IMR-90 (cell line): ENCODE data around the gene CEACAM7. TPM values are rescaled to one million over a fixed set of nuclear protein-coding genes. Genes with fewer than 3 reads are reported as not detected.

ENCODE experiments used
- ATAC-seq: fragments of 200-7000 bp; cut with Tn5 transposase; 2 replicates; pipeline ENCODE4 v1.9.1; 2020; ENCODE audit warnings: low read depth, mild to moderate bottlenecking, moderate library complexity
- BruUV-seq: library from RNA; stranded (reverse); fragments of 400-500 nt; replicated peaks from 2 replicates; lab custom pipeline; 2021; lab: Mats Ljungman, UMichigan
- CTCF ChIA-PET: fragments of 300-600 bp; formaldehyde crosslinking; extraction: SDS; loops from one replicate; lab custom pipeline; 2021; ENCODE audit warnings: antibody characterized with exemption; lab: Yijun Ruan, JAX
- POLR2A ChIA-PET: fragments of 300-600 bp; sonication (Branson Sonifier 250); formaldehyde crosslinking; loops from one replicate; lab custom pipeline; 2022; ENCODE audit warnings: antibody characterized with exemption; ENCODE audit not compliant: unreplicated experiment; lab: Charles Lee
- DNase-seq: peaks from one replicate; pipeline ENCODE4 v3.0.0; 2013
- H2AFZ ChIP-seq: replicated peaks from 2 replicates; pipeline ENCODE3; 2013; ENCODE audit warnings: low read length, mild to moderate bottlenecking; ENCODE audit not compliant: poor library complexity
- H2AK5ac ChIP-seq: 2 replicates; pipeline ENCODE4 v1.6.1; 2013; ENCODE audit warnings: low read depth, low read length, inconsistent platforms
- H2AK9ac ChIP-seq: replicated peaks from 2 replicates; pipeline ENCODE3; 2013; ENCODE audit warnings: mild to moderate bottlenecking, low read depth, low read length, moderate library complexity; ENCODE audit not compliant: poor library complexity
- H2BK120ac ChIP-seq: 2 replicates; pipeline ENCODE4 v1.6.1; 2013; ENCODE audit warnings: low read depth, low read length, inconsistent platforms
- H2BK15ac ChIP-seq: 3 replicates; pipeline ENCODE4 v1.6.1; 2013; ENCODE audit warnings: low read depth, low read length, inconsistent platforms
- H2BK20ac ChIP-seq: 2 replicates; pipeline ENCODE4 v1.6.1; 2013; ENCODE audit warnings: low read depth, mild to moderate bottlenecking, inconsistent platforms, low read length, moderate library complexity
- H2BK5ac ChIP-seq: 2 replicates; pipeline ENCODE4 v1.6.1; 2013; ENCODE audit warnings: mild to moderate bottlenecking, low read depth, low read length, inconsistent platforms; ENCODE audit not compliant: poor library complexity, severe bottlenecking
- H3K14ac ChIP-seq: replicated peaks from 2 replicates; pipeline ENCODE4 v1.6.1; 2013; ENCODE audit warnings: low read depth, low read length, inconsistent platforms
- H3K18ac ChIP-seq: 2 replicates; pipeline ENCODE4 v1.6.1; 2013; ENCODE audit warnings: low read depth, low read length, control low read depth
- H3K23ac ChIP-seq: 2 replicates; pipeline ENCODE4 v1.6.1; 2013; ENCODE audit warnings: low read depth, low read length, inconsistent platforms
- H3K27ac ChIP-seq: 2 replicates; pipeline ENCODE4 v1.5.1; 2013; ENCODE audit warnings: mild to moderate bottlenecking, control low read depth, low read length; ENCODE audit not compliant: insufficient read depth
- H3K27me3 ChIP-seq: 2 replicates; pipeline ENCODE4 v1.6.1; 2013; ENCODE audit warnings: low read length; ENCODE audit not compliant: control insufficient read depth, insufficient read depth
- H3K36me3 ChIP-seq: 2 replicates; pipeline ENCODE4 v1.6.1; 2013; ENCODE audit warnings: low read length, mixed read lengths; ENCODE audit not compliant: control insufficient read depth, insufficient read depth
- H3K4ac ChIP-seq: 2 replicates; pipeline ENCODE4 v1.6.1; 2013; ENCODE audit warnings: low read depth, low read length, inconsistent platforms
- H3K4me1 ChIP-seq: 2 replicates; pipeline ENCODE4 v1.6.1; 2013; ENCODE audit warnings: low read length, mixed read lengths; ENCODE audit not compliant: control insufficient read depth, insufficient read depth
- H3K4me2 ChIP-seq: 2 replicates; pipeline ENCODE4 v1.6.1; 2013; ENCODE audit warnings: low read depth, mild to moderate bottlenecking, control low read depth, low read length, moderate library complexity
- H3K4me3 ChIP-seq: 2 replicates; pipeline ENCODE4 v1.5.1; 2013; ENCODE audit warnings: low read depth, mild to moderate bottlenecking, control low read depth, low read length, moderate library complexity; ENCODE audit not compliant: insufficient read depth
- H3K56ac ChIP-seq: 2 replicates; pipeline ENCODE4 v1.6.1; 2013; ENCODE audit warnings: low read length, inconsistent platforms; ENCODE audit not compliant: insufficient read depth; ENCODE audit errors: extremely low read depth
- H3K79me1 ChIP-seq, 2 experiments: 2 replicates each; pipeline ENCODE4 v1.6.1; 2013; ENCODE audit warnings: low read length in 2 of 2, inconsistent platforms in 1 of 2, low read depth in 1 of 2
- H3K9ac ChIP-seq: 2 replicates; pipeline ENCODE4 v1.6.1; 2013; ENCODE audit warnings: low read depth, low read length, control low read depth
- H3K9me1 ChIP-seq: 2 replicates; pipeline ENCODE4 v1.6.1; 2013; ENCODE audit warnings: low read length, inconsistent platforms; ENCODE audit not compliant: insufficient read depth
- H3K9me3 ChIP-seq: 2 replicates; pipeline ENCODE4 v1.6.1; 2013; ENCODE audit warnings: low read length; ENCODE audit not compliant: control insufficient read depth, insufficient read depth
- H4K20me1 ChIP-seq: 2 replicates; pipeline ENCODE4 v1.6.1; 2013; ENCODE audit warnings: low read length, inconsistent platforms; ENCODE audit not compliant: insufficient read depth
- H4K5ac ChIP-seq: 2 replicates; pipeline ENCODE4 v1.6.1; 2013; ENCODE audit warnings: mild to moderate bottlenecking, low read depth, low read length, control low read depth
- H4K8ac ChIP-seq, 2 experiments: 2 replicates each; pipeline ENCODE4 v1.6.1; 2013; ENCODE audit warnings: low read depth in 2 of 2, low read length in 2 of 2, control low read depth in 1 of 2, inconsistent platforms in 1 of 2
- H4K91ac ChIP-seq: 2 replicates; pipeline ENCODE4 v1.6.1; 2013; ENCODE audit warnings: low read depth, low read length, inconsistent platforms; ENCODE audit not compliant: insufficient read depth
- POLR2A ChIP-seq: IDR thresholded peaks from 2 replicates; pipeline ENCODE4 v1.6.1; 2012; ENCODE audit warnings: mild to moderate bottlenecking, low read depth, low read length
- WGBS, 2 experiments: methylation state at CpG; one replicate each; pipeline versions ENCODE4 v1.1.5 to v1.1.7; 2013; ENCODE audit warnings: missing lambda C conversion rate in 2 of 2; ENCODE audit not compliant: insufficient read length in 1 of 2; ENCODE audit errors: extremely low coverage in 2 of 2; 5-methylcytosine and 5-hydroxymethylcytosine counted together
- dilution Hi-C: fragments of 300-500 bp; cut with HindIII; formaldehyde crosslinking; loops from one replicate; pipeline ENCODE4 v1.14.3; 2018; ENCODE audit warnings: low sequenced_read_pairs; ENCODE audit not compliant: unreplicated experiment
- in situ Hi-C: fragments of 300-500 bp; cut with MboI; formaldehyde crosslinking; loops from 3 replicates; pipeline ENCODE4 v1.14.3; 2019; ENCODE audit warnings: low sequenced_read_pairs, inconsistent platforms, mixed read lengths
- intact Hi-C: fragments of 100-400 bp; cut with micrococcal nuclease; formaldehyde crosslinking; loops from 2 replicates; pipeline ENCODE4 v1.10.0; 2022
- polyA plus RNA-seq, 3 experiments: library from polyadenylated mRNA; depleted of rRNA; stranded (reverse); fragments of >200 nt; gene quantifications; 2 replicates each; pipeline ENCODE4 v1.2.3, GENCODE V29; 2012; ENCODE audit warnings: low replicate concordance in 1 of 3
- total RNA-seq: library from RNA; depleted of rRNA; stranded (reverse); fragments of >200 nt; gene quantifications from 2 replicates; pipeline ENCODE4 v1.2.3, GENCODE V29; 2012

The CEACAM7 gene
- total and polyA plus RNA-seq, 2 of the 4 experiments (the other 2 are of a cell fraction), result not detected

GRCh38 chr19:41697198-41697855 is 9.3 kb upstream of the CEACAM7 start:
- Histone ChIP-seq H3K27ac (no peak overlapping the region), H3K9ac (no peak overlapping the region), H2BK15ac (no peak overlapping the region), H3K14ac (no peak overlapping the region), H4K20me1 (no peaks in the 10 kb centered on the region), H3K56ac (no peak overlapping the region), H3K4ac (no peak overlapping the region), H3K18ac (no peak overlapping the region), H3K9me3 (no peaks in the 10 kb centered on the region), H3K79me1 (no peaks in the 10 kb centered on the region), H3K9me1 (no peaks in the 10 kb centered on the region), H2AFZ (no peak overlapping the region), H3K27me3 (no peaks in the 10 kb centered on the region), H2AK9ac (no peak overlapping the region), H3K36me3 (no peaks in the 10 kb centered on the region), H2BK120ac (no peak overlapping the region), H2BK5ac (no peak overlapping the region), H4K8ac (no peak overlapping the region), H4K91ac (no peak overlapping the region), H3K4me1 (no peaks in the 10 kb centered on the region), H3K4me2 (no peak overlapping the region), H3K4me3 (no peak overlapping the region), H2BK20ac (no peak overlapping the region), H4K5ac (no peak overlapping the region), H2AK5ac (no peak overlapping the region), H3K23ac (no peak overlapping the region)
- TF ChIP-seq POLR2A, result no peak
- CTCF ChIA-PET, result no interaction called here
- intact Hi-C loops, result no loop called here
- dilution Hi-C loops, result no loop called here
- no TSS peak for BruUV-seq
- POLR2A ChIA-PET, result no interaction called here
- DNase-seq (no peak), ATAC-seq (no peak)
- 0% methylated on average over 1 of the region's 9 CpGs; no CpG with 5 or more reads in 1 of the 2 experiments for WGBS, 2 experiments
- in situ Hi-C loops, result no loop called here
